Endodermal cell (in vitro differentiated cells): ENCODE measurements around the gene BICRA. TPM values are rescaled to one million over a fixed set of nuclear protein-coding genes. Genes with fewer than 3 reads are reported as not detected.
A peak's percentile ranks its signal among the peaks of the same experiment; 100 is the strongest.

ENCODE experiments used
- DNase-seq: peaks from one replicate; pipeline ENCODE4 v3.0.0-alpha.2; 2017
- H3K27ac ChIP-seq: 2 replicates; pipeline ENCODE4 v1.5.1; 2013; ENCODE audit warnings: mild to moderate bottlenecking, low read depth, low read length, moderate library complexity
- H3K27me3 ChIP-seq: 2 replicates; pipeline ENCODE4 v1.6.1; 2013; ENCODE audit warnings: mild to moderate bottlenecking, low read length, moderate library complexity; ENCODE audit not compliant: insufficient read depth, control insufficient read depth, poor library complexity, severe bottlenecking
- H3K36me3 ChIP-seq: 2 replicates; pipeline ENCODE4 v1.7.0; 2013; ENCODE audit warnings: mild to moderate bottlenecking, low read length, moderate library complexity; ENCODE audit not compliant: control insufficient read depth, insufficient read depth
- H3K4me1 ChIP-seq: one replicate; pipeline ENCODE4 v1.7.0; 2013; ENCODE audit warnings: low read length; ENCODE audit not compliant: control insufficient read depth, insufficient read depth
- H3K4me3 ChIP-seq: 2 replicates; pipeline ENCODE4 v1.5.1; 2013; ENCODE audit warnings: mild to moderate bottlenecking, low read length, moderate library complexity
- H3K9ac ChIP-seq: 2 replicates; pipeline ENCODE4 v1.6.1; 2013; ENCODE audit warnings: mild to moderate bottlenecking, low read length, moderate library complexity; ENCODE audit not compliant: poor library complexity, severe bottlenecking; ENCODE audit errors: extremely low read depth
- H3K9me3 ChIP-seq: 2 replicates; pipeline ENCODE4 v1.6.1; 2013; ENCODE audit warnings: mild to moderate bottlenecking, low read length, moderate library complexity; ENCODE audit not compliant: control insufficient read depth
- H3K27ac Mint-ChIP-seq: 2 replicates; pipeline ENCODE4 v1.8.0; 2020; ENCODE audit warnings: mixed read lengths
- H3K27me3 Mint-ChIP-seq: 2 replicates; pipeline ENCODE4 v1.8.0; 2021; ENCODE audit warnings: mild to moderate bottlenecking, mixed read lengths; ENCODE audit not compliant: insufficient read depth
- H3K36me3 Mint-ChIP-seq: 2 replicates; pipeline ENCODE4 v1.8.0; 2020; ENCODE audit warnings: low read depth, mixed read lengths
- H3K4me1 Mint-ChIP-seq: 2 replicates; pipeline ENCODE4 v1.8.0; 2020; ENCODE audit warnings: mixed read lengths
- H3K4me3 Mint-ChIP-seq: 2 replicates; pipeline ENCODE4 v1.8.0; 2020; ENCODE audit warnings: mild to moderate bottlenecking, moderate library complexity, mixed read lengths
- H3K9me3 Mint-ChIP-seq: 2 replicates; pipeline ENCODE4 v1.8.0; 2020; ENCODE audit warnings: mild to moderate bottlenecking, mixed read lengths
- CTCF ChIP-seq: fragments of 200-600 bp; sonication (generic); conservative IDR thresholded peaks from 2 replicates; pipeline ENCODE4 v1.5.0; 2021; ENCODE audit warnings: antibody characterized with exemption, mild to moderate bottlenecking
- WGBS, 2 experiments: methylation state at CpG; one replicate each; pipeline versions ENCODE4 v1.1.5 to v1.1.7; 2013; ENCODE audit warnings: missing lambda C conversion rate in 2 of 2, mixed read lengths in 1 of 2; ENCODE audit not compliant: insufficient coverage in 1 of 2, insufficient read length in 1 of 2; 5-methylcytosine and 5-hydroxymethylcytosine counted together
- total RNA-seq, 2 donors: library from RNA; stranded (reverse); fragmentation: NEBNext Ultra II Directional in 1 of 2; extraction: Animal tissue kit (Norgen Biotek cat#: 25700) in 1 of 2; gene quantifications; 2 replicates in 1 of 2; 3 replicates in 1 of 2; pipeline ENCODE4 v1.2.1, GENCODE V29; 2021

BICRA gene
- total RNA-seq, 2 donors from 2014 or later = 30.0 to 30.1 TPM

- Mint-ChIP-seq H3K36me3 (no peaks in the 10 kb centered on the region), H3K27ac (no peak overlapping the region), H3K9me3 (no peaks in the 10 kb centered on the region), H3K4me1 (peaks cover 6% of the 10 kb centered on the region), H3K27me3 (no peaks in the 10 kb centered on the region), H3K4me3 (no peak overlapping the region)
- Histone ChIP-seq H3K9ac (no peak overlapping the region), H3K36me3 (no peaks in the 10 kb centered on the region), H3K27ac (no peak overlapping the region), H3K9me3 (no peaks in the 10 kb centered on the region), H3K4me1 (no peaks in the 10 kb centered on the region), H3K27me3 (no peaks in the 10 kb centered on the region), H3K4me3 (no peak overlapping the region)
- 84 to 89% methylated on average over 3 of the region's 3 CpGs for WGBS, 2 experiments
- no peak for DNase-seq
- no peak for TF ChIP-seq CTCF
These were observed 44.9 kb upstream of the BICRA start for GRCh38 chr19:47564081-47564480.

GRCh38 chr19:47569331-47569730 lies 39.6 kb upstream of the BICRA start:
- Histone ChIP-seq H3K4me1 (no peaks in the 10 kb centered on the region), H3K4me3 (no peak overlapping the region), H3K36me3 (no peaks in the 10 kb centered on the region), H3K9ac (no peak overlapping the region), H3K9me3 (no peaks in the 10 kb centered on the region), H3K27me3 (no peaks in the 10 kb centered on the region), H3K27ac (no peak overlapping the region)
- no peak for DNase-seq
- Mint-ChIP-seq H3K9me3 (no peaks in the 10 kb centered on the region), H3K36me3 (no peaks in the 10 kb centered on the region), H3K27me3 (no peaks in the 10 kb centered on the region), H3K4me3 (no peak overlapping the region), H3K27ac (peak overlapping the region; percentile 64), H3K4me1 (no peaks in the 10 kb centered on the region)
- WGBS, 2 experiments = 71 to 88% methylated on average over 5 to 9 of the region's 9 CpGs
- no peak for TF ChIP-seq CTCF

- DNase-seq = no peak
- H3K4me1 ChIP-seq = no peaks in the 10 kb centered on the region
- 88 to 96% methylated on average over 10 to 22 of the region's 22 CpGs for WGBS, 2 experiments
- H3K9me3 Mint-ChIP-seq = no peaks in the 10 kb centered on the region
- H3K4me3 ChIP-seq = no peak overlapping the region
- no peaks in the 10 kb centered on the region for H3K4me1 Mint-ChIP-seq
- H3K36me3 Mint-ChIP-seq = no peaks in the 10 kb centered on the region
- H3K36me3 ChIP-seq = no peaks in the 10 kb centered on the region
- H3K9ac ChIP-seq = no peak overlapping the region
- no peak for TF ChIP-seq CTCF
- H3K4me3 Mint-ChIP-seq = no peak overlapping the region
- H3K27ac Mint-ChIP-seq = no peak overlapping the region
- H3K27me3 Mint-ChIP-seq = no peaks in the 10 kb centered on the region
- H3K9me3 ChIP-seq = no peaks in the 10 kb centered on the region
- no peak overlapping the region for H3K27ac ChIP-seq
- no peaks in the 10 kb centered on the region for H3K27me3 ChIP-seq
These were observed 36.3 kb upstream of the BICRA start for GRCh38 chr19:47572635-47573034.
